Liver (tissue), 3 donors: Measurements from ENCODE around the gene ATP6V1F.

Experiments
- EGR1 ChIP-seq, 2 donors: IDR thresholded peaks; 2 replicates each; pipeline ENCODE4 v1.6.1; 2016 to 2018; ENCODE audit warnings: antibody characterized with exemption in 2 of 2, low read depth in 2 of 2
- FOXA1 ChIP-seq: IDR thresholded peaks from 2 replicates; pipeline ENCODE4 v1.6.1; 2016; ENCODE audit warnings: antibody characterized with exemption
- GABPA ChIP-seq, 2 donors: IDR thresholded peaks in 1 of 2; conservative IDR thresholded peaks in 1 of 2; 2 replicates each; pipeline ENCODE4 v1.6.1; 2016; ENCODE audit warnings: antibody characterized with exemption in 2 of 2, mild to moderate bottlenecking in 1 of 2, moderate library complexity in 1 of 2
- JUND ChIP-seq, 2 donors: IDR thresholded peaks; 2 replicates each; pipeline ENCODE4 v1.6.1; 2016; ENCODE audit warnings: antibody characterized with exemption in 2 of 2
- MAX ChIP-seq: IDR thresholded peaks from 2 replicates; pipeline ENCODE4 v1.6.1; 2016; ENCODE audit warnings: antibody characterized with exemption
- RAD21 ChIP-seq, 2 donors: IDR thresholded peaks; 2 replicates each; pipeline ENCODE4 v1.6.1; 2016; ENCODE audit warnings: antibody characterized with exemption in 2 of 2, mild to moderate bottlenecking in 2 of 2
- RXRA ChIP-seq, 2 donors: IDR thresholded peaks; 2 replicates each; pipeline ENCODE4 v1.6.1; 2017 to 2018; ENCODE audit warnings: antibody characterized with exemption in 2 of 2, mild to moderate bottlenecking in 1 of 2
- SP1 ChIP-seq: IDR thresholded peaks from 2 replicates; pipeline ENCODE4 v1.6.1; 2018; ENCODE audit warnings: antibody characterized with exemption, mild to moderate bottlenecking
- TAF1 ChIP-seq: conservative IDR thresholded peaks from 2 replicates; pipeline ENCODE4 v1.6.1; 2016; ENCODE audit warnings: antibody characterized with exemption, mild to moderate bottlenecking
- YY1 ChIP-seq: IDR thresholded peaks from 2 replicates; pipeline ENCODE4 v1.6.1; 2016; ENCODE audit warnings: antibody characterized with exemption, mild to moderate bottlenecking
- TF ChIP-seq, protein P1 (sequence below): fragments of 150-350 bp; IDR thresholded peaks from 2 replicates; pipeline ENCODE4 v1.5.1; 2017; ENCODE audit warnings: improper control_type of control experiment, low read depth, low read length; ENCODE audit not compliant: missing input control
- TF ChIP-seq, protein P2 (sequence below): IDR thresholded peaks from 2 replicates; pipeline ENCODE4 v1.6.1; 2016; ENCODE audit warnings: antibody characterized with exemption, mild to moderate bottlenecking
- donor health status: healthy.
- donor health status: healthy.

- no peak for TF ChIP-seq RAD21 (IDR thresholded peaks at IDR 0.05)
- TF ChIP-seq, protein P1, sequence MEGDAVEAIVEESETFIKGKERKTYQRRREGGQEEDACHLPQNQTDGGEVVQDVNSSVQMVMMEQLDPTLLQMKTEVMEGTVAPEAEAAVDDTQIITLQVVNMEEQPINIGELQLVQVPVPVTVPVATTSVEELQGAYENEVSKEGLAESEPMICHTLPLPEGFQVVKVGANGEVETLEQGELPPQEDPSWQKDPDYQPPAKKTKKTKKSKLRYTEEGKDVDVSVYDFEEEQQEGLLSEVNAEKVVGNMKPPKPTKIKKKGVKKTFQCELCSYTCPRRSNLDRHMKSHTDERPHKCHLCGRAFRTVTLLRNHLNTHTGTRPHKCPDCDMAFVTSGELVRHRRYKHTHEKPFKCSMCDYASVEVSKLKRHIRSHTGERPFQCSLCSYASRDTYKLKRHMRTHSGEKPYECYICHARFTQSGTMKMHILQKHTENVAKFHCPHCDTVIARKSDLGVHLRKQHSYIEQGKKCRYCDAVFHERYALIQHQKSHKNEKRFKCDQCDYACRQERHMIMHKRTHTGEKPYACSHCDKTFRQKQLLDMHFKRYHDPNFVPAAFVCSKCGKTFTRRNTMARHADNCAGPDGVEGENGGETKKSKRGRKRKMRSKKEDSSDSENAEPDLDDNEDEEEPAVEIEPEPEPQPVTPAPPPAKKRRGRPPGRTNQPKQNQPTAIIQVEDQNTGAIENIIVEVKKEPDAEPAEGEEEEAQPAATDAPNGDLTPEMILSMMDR: no peak
- TF ChIP-seq SP1: no peak
- TF ChIP-seq TAF1: no peak
- TF ChIP-seq YY1: no peak
- TF ChIP-seq EGR1 (IDR thresholded peaks at IDR 0.05; ENCODE audit: low read depth in 2 of 2): no peak
- TF ChIP-seq MAX: no peak
- no peak for TF ChIP-seq JUND (IDR thresholded peaks at IDR 0.05)
- TF ChIP-seq GABPA (IDR thresholded peaks at IDR 0.05 in 1 of 2, conservative IDR thresholded peaks at IDR 0.05 in 1 of 2): no peak
- TF ChIP-seq, protein P2, sequence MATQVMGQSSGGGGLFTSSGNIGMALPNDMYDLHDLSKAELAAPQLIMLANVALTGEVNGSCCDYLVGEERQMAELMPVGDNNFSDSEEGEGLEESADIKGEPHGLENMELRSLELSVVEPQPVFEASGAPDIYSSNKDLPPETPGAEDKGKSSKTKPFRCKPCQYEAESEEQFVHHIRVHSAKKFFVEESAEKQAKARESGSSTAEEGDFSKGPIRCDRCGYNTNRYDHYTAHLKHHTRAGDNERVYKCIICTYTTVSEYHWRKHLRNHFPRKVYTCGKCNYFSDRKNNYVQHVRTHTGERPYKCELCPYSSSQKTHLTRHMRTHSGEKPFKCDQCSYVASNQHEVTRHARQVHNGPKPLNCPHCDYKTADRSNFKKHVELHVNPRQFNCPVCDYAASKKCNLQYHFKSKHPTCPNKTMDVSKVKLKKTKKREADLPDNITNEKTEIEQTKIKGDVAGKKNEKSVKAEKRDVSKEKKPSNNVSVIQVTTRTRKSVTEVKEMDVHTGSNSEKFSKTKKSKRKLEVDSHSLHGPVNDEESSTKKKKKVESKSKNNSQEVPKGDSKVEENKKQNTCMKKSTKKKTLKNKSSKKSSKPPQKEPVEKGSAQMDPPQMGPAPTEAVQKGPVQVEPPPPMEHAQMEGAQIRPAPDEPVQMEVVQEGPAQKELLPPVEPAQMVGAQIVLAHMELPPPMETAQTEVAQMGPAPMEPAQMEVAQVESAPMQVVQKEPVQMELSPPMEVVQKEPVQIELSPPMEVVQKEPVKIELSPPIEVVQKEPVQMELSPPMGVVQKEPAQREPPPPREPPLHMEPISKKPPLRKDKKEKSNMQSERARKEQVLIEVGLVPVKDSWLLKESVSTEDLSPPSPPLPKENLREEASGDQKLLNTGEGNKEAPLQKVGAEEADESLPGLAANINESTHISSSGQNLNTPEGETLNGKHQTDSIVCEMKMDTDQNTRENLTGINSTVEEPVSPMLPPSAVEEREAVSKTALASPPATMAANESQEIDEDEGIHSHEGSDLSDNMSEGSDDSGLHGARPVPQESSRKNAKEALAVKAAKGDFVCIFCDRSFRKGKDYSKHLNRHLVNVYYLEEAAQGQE: no peak
- no peak for TF ChIP-seq FOXA1
- TF ChIP-seq RXRA (IDR thresholded peaks at IDR 0.05): no peak
Measured at GRCh38 chr7:128831994-128832879, 30.4 kb upstream of the ATP6V1F start.
